ENCODE data around the gene ATP5MG.

DNA sequence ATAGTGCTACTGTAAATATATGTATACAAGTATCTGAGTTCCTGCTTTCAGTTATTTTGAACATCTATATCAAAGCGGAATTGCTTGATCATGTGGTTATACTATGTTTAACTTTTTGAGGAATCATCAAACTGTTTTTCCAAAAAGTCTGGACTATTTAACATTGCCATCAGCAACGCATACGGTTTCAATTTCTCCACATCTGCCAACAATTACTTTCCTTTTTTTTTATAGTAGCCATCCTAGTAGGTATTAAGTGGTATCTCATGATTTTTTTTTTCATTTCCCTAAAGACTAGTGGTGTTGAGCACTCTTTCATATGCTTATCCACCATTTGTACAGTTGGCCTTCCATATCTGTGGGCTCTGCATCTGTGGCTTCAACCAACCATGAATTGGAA is 43.3 kb upstream of the ATP5MG start:
- TF ChIP-seq, protein P1, sequence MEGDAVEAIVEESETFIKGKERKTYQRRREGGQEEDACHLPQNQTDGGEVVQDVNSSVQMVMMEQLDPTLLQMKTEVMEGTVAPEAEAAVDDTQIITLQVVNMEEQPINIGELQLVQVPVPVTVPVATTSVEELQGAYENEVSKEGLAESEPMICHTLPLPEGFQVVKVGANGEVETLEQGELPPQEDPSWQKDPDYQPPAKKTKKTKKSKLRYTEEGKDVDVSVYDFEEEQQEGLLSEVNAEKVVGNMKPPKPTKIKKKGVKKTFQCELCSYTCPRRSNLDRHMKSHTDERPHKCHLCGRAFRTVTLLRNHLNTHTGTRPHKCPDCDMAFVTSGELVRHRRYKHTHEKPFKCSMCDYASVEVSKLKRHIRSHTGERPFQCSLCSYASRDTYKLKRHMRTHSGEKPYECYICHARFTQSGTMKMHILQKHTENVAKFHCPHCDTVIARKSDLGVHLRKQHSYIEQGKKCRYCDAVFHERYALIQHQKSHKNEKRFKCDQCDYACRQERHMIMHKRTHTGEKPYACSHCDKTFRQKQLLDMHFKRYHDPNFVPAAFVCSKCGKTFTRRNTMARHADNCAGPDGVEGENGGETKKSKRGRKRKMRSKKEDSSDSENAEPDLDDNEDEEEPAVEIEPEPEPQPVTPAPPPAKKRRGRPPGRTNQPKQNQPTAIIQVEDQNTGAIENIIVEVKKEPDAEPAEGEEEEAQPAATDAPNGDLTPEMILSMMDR (IDR thresholded peaks at IDR 0.05) = no peak
- no peak for TF ChIP-seq POLR2A (IDR thresholded peaks at IDR 0.05)

Measured in Peyer's patch (tissue), 4 donors.